ENCODE measurements around the gene TMEM271. TPM values are rescaled to one million over a fixed set of nuclear protein-coding genes. Genes with fewer than 3 reads are reported as not detected.

Gene TMEM271, protein sequence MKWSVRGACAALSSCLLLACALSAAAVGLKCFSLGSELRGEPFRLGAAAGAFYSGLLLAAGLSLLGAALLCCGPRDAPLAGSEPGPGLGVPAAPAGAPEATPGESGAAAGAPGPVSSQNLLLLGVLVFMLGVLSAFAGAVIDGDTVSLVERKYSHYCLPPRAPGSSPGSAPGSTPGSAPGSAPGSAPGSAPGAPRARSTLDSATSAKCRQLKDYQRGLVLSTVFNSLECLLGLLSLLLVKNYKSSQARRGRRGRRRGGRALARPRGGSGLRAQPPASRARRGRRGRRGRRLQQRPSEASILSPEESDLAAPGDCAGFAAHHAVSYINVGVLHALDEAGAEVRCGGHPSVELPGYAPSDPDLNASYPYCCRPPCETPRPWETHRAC
- total RNA-seq (2022; extraction: Qiagen RNA extraction) = not detected in 5 replicates

DNA sequence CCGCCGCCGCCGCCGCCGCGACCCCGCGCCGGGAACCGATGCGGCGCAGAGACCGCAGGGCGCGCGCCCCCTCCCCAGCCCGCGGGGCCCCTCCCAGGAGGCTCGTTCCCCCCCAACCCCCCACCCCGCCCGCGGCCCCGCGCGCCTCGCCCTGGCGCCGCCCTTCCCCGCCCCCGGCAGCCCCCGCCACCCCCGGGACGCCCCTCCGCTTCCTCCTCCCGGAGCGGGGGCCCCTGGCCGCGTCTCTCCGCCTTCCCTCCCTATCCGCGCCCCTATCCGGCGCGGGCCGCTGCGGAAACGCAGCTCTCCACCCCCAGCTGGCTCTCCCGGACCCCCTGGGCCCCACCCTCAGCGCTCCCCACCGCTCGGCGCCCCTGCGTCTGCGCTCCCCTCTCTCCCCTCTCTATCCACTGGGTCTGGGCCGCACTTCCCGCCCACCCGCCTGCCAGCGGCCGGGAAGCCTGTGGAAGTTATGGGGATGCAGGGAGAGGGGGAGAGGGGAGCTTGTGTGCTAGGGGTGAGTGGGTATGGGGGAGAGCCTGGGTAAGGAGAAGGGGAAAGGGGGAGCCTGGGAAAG is at the start of gene TMEM271:
Gene TMEM271, minus strand, starts transcription at position 51 of the 577 bp plus-strand sequence. CDS start 233 bp downstream, outside the sequence.

GRCh38 chr4:624705-625590 is 48.9 kb upstream of the TMEM271 start, which contains the start of gene PDE6B:
TSS of gene PDE6B (plus strand) at chr4:625573. CDS start at chr4:625627, 54 bp downstream.

Other genes starting within 250 kb of the TMEM271 start
- gene ZNF141, start 238.5 kb downstream of the TMEM271 start, total RNA-seq (2022; extraction: Qiagen RNA extraction) = 2.2 to 2.6 TPM (median 2.5 TPM) in 5 replicates
- 11.0 to 16.2 TPM (median 13.1 TPM) in 5 replicates for gene ZNF721, start 77.1 kb downstream of the TMEM271 start, total RNA-seq (2022; extraction: Qiagen RNA extraction)
- gene PIGG, start 77.1 kb downstream of the TMEM271 start, total RNA-seq (2022; extraction: Qiagen RNA extraction) = 20.6 to 26.9 TPM (median 26.6 TPM) in 5 replicates
- gene PDE6B, start 49.3 kb upstream of the TMEM271 start, total RNA-seq (2022; extraction: Qiagen RNA extraction) = 0.22 TPM in 1 of 5 replicates, not detected in the others
- gene ATP5ME, start 98.0 kb upstream of the TMEM271 start, total RNA-seq (2022; extraction: Qiagen RNA extraction) = 366 to 467 TPM (median 379 TPM) in 5 replicates
- 8.9 to 15.1 TPM (median 12.3 TPM) in 5 replicates for gene MYL5, start 98.2 kb upstream of the TMEM271 start, total RNA-seq (2022; extraction: Qiagen RNA extraction)
- gene SLC49A3, start 112.9 kb upstream of the TMEM271 start, total RNA-seq (2022; extraction: Qiagen RNA extraction) = 0.07 to 0.31 TPM (median 0.20 TPM) in 5 replicates
- gene PCGF3, start 129.5 kb upstream of the TMEM271 start, total RNA-seq (2022; extraction: Qiagen RNA extraction) = 16.1 to 22.4 TPM (median 19.1 TPM) in 5 replicates
- gene CPLX1, start 249.8 kb upstream of the TMEM271 start, total RNA-seq (2022; extraction: Qiagen RNA extraction) = 0.28 to 0.79 TPM (median 0.64 TPM) in 5 replicates